Body of pancreas (tissue), 4 donors: Measurements from ENCODE around the gene MXRA7.

Source experiments
- CTCF ChIP-seq, 7 experiments: fragments of 450-650 bp in 4 of 7; fragments of 200-600 bp in 3 of 7; sonication (generic) in 3 of 7; IDR thresholded peaks; one replicate each; pipeline ENCODE4 v1.5.1; 2016 to 2019; ENCODE audit warnings: antibody characterized with exemption in 7 of 7
- POLR2A ChIP-seq, 3 donors: fragments of 450-650 bp; IDR thresholded peaks; one replicate each; pipeline ENCODE4 v1.6.1; 2016; ENCODE audit warnings: antibody characterized with exemption in 3 of 3, mild to moderate bottlenecking in 2 of 3

- TF ChIP-seq CTCF (IDR thresholded peaks at IDR 0.05) (no peak), POLR2A (IDR thresholded peaks at IDR 0.05) (no peak)
These were observed 56.4 kb downstream of the MXRA7 start for GRCh38 chr17:76654408-76654807.
